ENCODE data around the gene NYAP2. TPM values are rescaled to one million over a fixed set of nuclear protein-coding genes. Genes with fewer than 3 reads are reported as not detected.

NYAP2 gene
- total RNA-seq, 6 experiments from 2014 or later: not detected

DNA sequence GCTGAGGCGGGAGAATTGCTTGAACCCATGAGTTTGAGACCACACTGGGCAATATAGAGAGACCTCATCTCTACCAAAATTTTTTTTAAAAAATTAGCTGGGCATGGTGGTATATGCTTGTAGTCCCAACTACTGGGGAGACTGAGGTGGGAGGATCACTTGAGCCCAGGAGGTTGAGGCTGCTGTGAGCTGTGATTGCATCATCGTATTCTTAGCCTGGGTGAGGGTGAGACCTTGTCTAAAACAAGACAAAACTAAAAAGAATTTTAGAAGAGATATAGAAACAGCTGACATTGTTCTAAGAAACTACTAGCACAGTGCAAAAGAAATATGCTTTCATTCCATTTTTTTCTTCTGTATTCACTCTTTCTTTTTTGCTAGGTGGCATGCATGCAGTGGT, 298.4 kb downstream of the NYAP2 start:
- Mint-ChIP-seq H3K27ac (no peak overlapping the region), H3K4me1 (ENCODE audit: low read depth) (no peaks in the 10 kb centered on the region), H3K4me3 (no peak overlapping the region), H3K36me3 (ENCODE audit: low read depth) (no peaks in the 10 kb centered on the region), H3K27me3 (ENCODE audit: insufficient read depth) (no peaks in the 10 kb centered on the region), H3K9me3 (no peaks in the 10 kb centered on the region)
- TF ChIP-seq, protein P1, sequence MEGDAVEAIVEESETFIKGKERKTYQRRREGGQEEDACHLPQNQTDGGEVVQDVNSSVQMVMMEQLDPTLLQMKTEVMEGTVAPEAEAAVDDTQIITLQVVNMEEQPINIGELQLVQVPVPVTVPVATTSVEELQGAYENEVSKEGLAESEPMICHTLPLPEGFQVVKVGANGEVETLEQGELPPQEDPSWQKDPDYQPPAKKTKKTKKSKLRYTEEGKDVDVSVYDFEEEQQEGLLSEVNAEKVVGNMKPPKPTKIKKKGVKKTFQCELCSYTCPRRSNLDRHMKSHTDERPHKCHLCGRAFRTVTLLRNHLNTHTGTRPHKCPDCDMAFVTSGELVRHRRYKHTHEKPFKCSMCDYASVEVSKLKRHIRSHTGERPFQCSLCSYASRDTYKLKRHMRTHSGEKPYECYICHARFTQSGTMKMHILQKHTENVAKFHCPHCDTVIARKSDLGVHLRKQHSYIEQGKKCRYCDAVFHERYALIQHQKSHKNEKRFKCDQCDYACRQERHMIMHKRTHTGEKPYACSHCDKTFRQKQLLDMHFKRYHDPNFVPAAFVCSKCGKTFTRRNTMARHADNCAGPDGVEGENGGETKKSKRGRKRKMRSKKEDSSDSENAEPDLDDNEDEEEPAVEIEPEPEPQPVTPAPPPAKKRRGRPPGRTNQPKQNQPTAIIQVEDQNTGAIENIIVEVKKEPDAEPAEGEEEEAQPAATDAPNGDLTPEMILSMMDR (IDR thresholded peaks at IDR 0.05): no peak
- DNase-seq: no peak

Data from HFFc6 (cell line).